ENCODE results near the gene GID8. TPM values are rescaled to one million over a fixed set of nuclear protein-coding genes. Genes with fewer than 3 reads are reported as not detected.
A peak's percentile ranks its signal among the peaks of the same experiment; 100 is the strongest.
"Not testable (repeated sequence)": the region's sequence is repeated elsewhere in the genome, so short reads cannot be mapped to it uniquely, and the experiment has no call there.

Gene GID8
- total and polyA plus RNA-seq, 2 donors (not counting 3 experiments of a cell fraction or from before 2014, with no cell fraction given): 25.3 to 34.6 TPM

GRCh38 chr20:62923059-62923668, 14.8 kb upstream of the GID8 start:
- intact Hi-C loops (cut with micrococcal nuclease); H3K9ac ChIP-seq (replicated peaks; ENCODE audit: extremely low read depth, insufficient read depth, low read length); H3K4me3 ChIP-seq (replicated peaks in 1 of 3; ENCODE audit: insufficient read depth in 1 of 3, low read depth in 1 of 3, low read length in 3 of 3); H3K27me3 ChIP-seq (ENCODE audit: control insufficient read depth in 2 of 2, insufficient read depth in 2 of 2, low read length in 2 of 2); dilution Hi-C loops (cut with MboI; ENCODE audit: extremely low pct_ligation_motif_present, low sequenced_read_pairs); H3K9me3 ChIP-seq (replicated peaks; ENCODE audit: control insufficient read depth, insufficient read depth, low read length); H2AFZ ChIP-seq (ENCODE audit: low read depth, low read length); H3K36me3 ChIP-seq (ENCODE audit: control insufficient read depth in 2 of 2, extremely low read depth in 1 of 2, insufficient read depth in 2 of 2, low read length in 2 of 2); POLR2A ChIA-PET; BruUV-seq (replicated peaks); H3K9me1 ChIP-seq (replicated peaks; ENCODE audit: control insufficient read depth, extremely low read depth, insufficient read depth, low read length): not testable (repeated sequence)
- peak; percentile 31 for TF ChIP-seq JUN (IDR thresholded peaks at IDR 0.05; ENCODE audit: borderline replicate concordance, insufficient read depth, insufficient read length, low read depth)
- H3K4me2 ChIP-seq (ENCODE audit: insufficient read depth, low read length): peak overlapping the region; percentile 84
- H3K4me1 ChIP-seq (ENCODE audit: control insufficient read depth, extremely low read depth, insufficient read depth, low read length): peaks cover 41% of the 10 kb centered on the region
- peaks cover 20% of the 10 kb centered on the region for H4K20me1 ChIP-seq (replicated peaks; ENCODE audit: control insufficient read depth, extremely low read depth, insufficient read depth, low read length)
- H3K27ac ChIP-seq (ENCODE audit: insufficient read depth, low read depth, low read length): peak overlapping the region; percentile 40
- peaks cover 96% of the 10 kb centered on the region for H3K79me2 ChIP-seq (ENCODE audit: control insufficient read depth, insufficient read depth, low read length)
- CTCF ChIA-PET: interaction anchor here (1.1 kb wide), 1 partner anchor 29 kb away, joined by 3 read pairs; no protein-coding TSS in a partner anchor
- FAIRE-seq (peak; percentile 75), DNase-seq (ENCODE audit: low read depth, low spot score) (peak; percentile 67)

- H3K9ac ChIP-seq (replicated peaks; ENCODE audit: extremely low read depth, insufficient read depth, low read length): no peak overlapping the region
- dilution Hi-C loops (cut with MboI; ENCODE audit: extremely low pct_ligation_motif_present, low sequenced_read_pairs) (no loop called here), intact Hi-C loops (cut with micrococcal nuclease) (no loop called here)
- H3K27ac ChIP-seq (ENCODE audit: insufficient read depth, low read depth, low read length): peak overlapping the region; percentile 40
- peaks cover 15% of the 10 kb centered on the region for H4K20me1 ChIP-seq (replicated peaks; ENCODE audit: control insufficient read depth, extremely low read depth, insufficient read depth, low read length)
- ChIA-PET POLR2A (no interaction called here), CTCF (interaction anchor here (0.9 to 1.5 kb wide), 3 partner anchors 12 to 48 kb away, joined by 3 to 4 read pairs (median 3); no protein-coding TSS in a partner anchor)
- H3K36me3 ChIP-seq (ENCODE audit: control insufficient read depth in 2 of 2, extremely low read depth in 1 of 2, insufficient read depth in 2 of 2, low read length in 2 of 2): no peaks in the 10 kb centered on the region
- DNase-seq (ENCODE audit: low read depth, low spot score): no peak
- H3K27me3 ChIP-seq (ENCODE audit: control insufficient read depth in 2 of 2, insufficient read depth in 2 of 2, low read length in 2 of 2): no peaks in the 10 kb centered on the region
- H3K79me2 ChIP-seq (ENCODE audit: control insufficient read depth, insufficient read depth, low read length): peaks cover 96% of the 10 kb centered on the region
- H3K4me2 ChIP-seq (ENCODE audit: insufficient read depth, low read length): peak overlapping the region; percentile 84
- peak overlapping the region in 1 of 3 experiments; percentile 74 for H3K4me3 ChIP-seq (replicated peaks in 1 of 3; ENCODE audit: insufficient read depth in 1 of 3, low read depth in 1 of 3, low read length in 3 of 3)
- H3K9me1 ChIP-seq (replicated peaks; ENCODE audit: control insufficient read depth, extremely low read depth, insufficient read depth, low read length): no peaks in the 10 kb centered on the region
- H3K9me3 ChIP-seq (replicated peaks; ENCODE audit: control insufficient read depth, insufficient read depth, low read length): no peaks in the 10 kb centered on the region
- TF ChIP-seq FOS (IDR thresholded peaks at IDR 0.05; ENCODE audit: borderline replicate concordance, insufficient read depth, low read length) (no peak), JUN (IDR thresholded peaks at IDR 0.05; ENCODE audit: borderline replicate concordance, insufficient read depth, insufficient read length, low read depth) (no peak), POLR2AphosphoS5 (IDR thresholded peaks at IDR 0.05; ENCODE audit: insufficient read depth, low read depth, low read length) (no peak), EZH2 (IDR thresholded peaks at IDR 0.05; ENCODE audit: borderline replicate concordance, low read depth, low read length, severe bottlenecking) (no peak), MAX (IDR thresholded peaks at IDR 0.05; ENCODE audit: insufficient read depth, insufficient read length) (no peak), GATA2 (IDR thresholded peaks at IDR 0.05; ENCODE audit: insufficient read depth, insufficient read length, low read depth, low read length) (no peak), CTCF (IDR thresholded peaks at IDR 0.05; ENCODE audit: extremely low read depth in 1 of 2, insufficient read depth in 1 of 2, low read depth in 1 of 2, low read length in 2 of 2) (no peak)
- FAIRE-seq: no peak
- no TSS peak for BruUV-seq (replicated peaks)
- peaks cover 48% of the 10 kb centered on the region for H3K4me1 ChIP-seq (ENCODE audit: control insufficient read depth, extremely low read depth, insufficient read depth, low read length)
- no peak overlapping the region for H2AFZ ChIP-seq (ENCODE audit: low read depth, low read length)
Measured at GRCh38 chr20:62923669-62924441, 14.1 kb upstream of the GID8 start.
